HuH-7 (cell line): ENCODE results near the gene PAWR.
"Not testable (repeated sequence)": the region's sequence is repeated elsewhere in the genome, so short reads cannot be mapped to it uniquely, and the experiment has no call there.

Experiments
- DNase-seq: peaks from one replicate; pipeline ENCODE4 v3.0.0; 2011; ENCODE audit warnings: low spot score

The PAWR gene

DNA sequence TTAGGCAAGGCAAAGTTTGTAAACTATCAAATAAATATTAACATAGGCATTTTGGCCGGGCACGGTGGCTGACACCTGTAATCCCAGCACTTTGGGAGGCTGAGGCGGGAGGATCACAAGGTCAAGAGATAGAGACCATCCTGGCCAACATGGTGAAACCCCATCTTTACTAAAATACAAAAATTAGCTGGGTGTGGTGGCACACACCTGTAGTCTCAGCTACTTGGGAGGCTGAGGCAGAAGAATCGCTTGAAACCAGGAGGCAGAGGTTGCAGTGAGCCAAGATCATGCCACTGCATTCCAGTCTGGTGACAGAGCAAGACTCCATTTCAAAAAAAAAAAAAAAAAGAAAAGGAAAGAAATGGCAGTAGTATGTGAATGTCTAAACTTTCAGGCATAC lies 43.9 kb downstream of the PAWR start:
- DNase-seq, result not testable (repeated sequence)

DNA sequence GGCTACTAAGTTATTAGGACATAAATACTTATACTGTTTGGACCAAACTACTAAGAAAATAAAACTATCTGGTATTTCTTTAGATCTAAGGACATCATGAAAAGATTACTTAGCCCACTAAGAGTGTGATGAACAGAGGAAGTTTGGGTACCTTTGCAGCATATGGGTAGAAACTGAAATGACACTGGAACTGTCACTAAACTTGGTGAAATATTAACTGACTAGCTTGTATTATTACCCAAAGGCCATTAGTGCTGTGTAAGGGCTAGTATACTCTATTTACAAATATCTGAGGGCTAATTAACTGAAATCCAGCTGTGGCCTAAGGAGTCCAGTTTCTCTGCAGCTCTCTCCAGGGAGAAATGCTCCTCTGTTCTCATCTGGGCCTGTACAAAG lies 45.5 kb downstream of the PAWR start:
- no peak for DNase-seq

GRCh38 chr12:79644274-79645234 lies 46.2 kb downstream of the PAWR start:
- no peak for DNase-seq

GRCh38 chr12:79643821-79644220 lies 46.9 kb downstream of the PAWR start:
- no peak for DNase-seq

DNA sequence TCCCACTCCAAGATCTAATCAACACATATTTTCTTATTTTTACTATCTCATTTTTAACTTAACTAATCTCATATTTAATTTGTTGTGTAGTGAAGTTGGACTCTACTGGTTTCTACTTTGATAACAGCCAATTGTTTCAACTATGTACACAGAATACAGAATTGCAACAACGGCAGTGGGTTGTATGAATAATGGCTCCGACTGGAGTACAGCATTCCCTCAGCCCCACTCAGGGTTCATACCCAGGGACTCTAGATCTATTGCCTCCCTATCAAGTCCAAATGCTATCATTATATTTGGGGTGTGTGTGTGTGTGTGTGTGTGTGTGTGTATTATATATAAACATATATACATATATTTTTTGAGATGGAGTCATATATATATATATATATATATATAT lies 52.3 kb downstream of the PAWR start:
- DNase-seq, result peak; percentile 14

GRCh38 chr12:79637093-79637492 lies 53.7 kb downstream of the PAWR start:
- no peak for DNase-seq

DNA sequence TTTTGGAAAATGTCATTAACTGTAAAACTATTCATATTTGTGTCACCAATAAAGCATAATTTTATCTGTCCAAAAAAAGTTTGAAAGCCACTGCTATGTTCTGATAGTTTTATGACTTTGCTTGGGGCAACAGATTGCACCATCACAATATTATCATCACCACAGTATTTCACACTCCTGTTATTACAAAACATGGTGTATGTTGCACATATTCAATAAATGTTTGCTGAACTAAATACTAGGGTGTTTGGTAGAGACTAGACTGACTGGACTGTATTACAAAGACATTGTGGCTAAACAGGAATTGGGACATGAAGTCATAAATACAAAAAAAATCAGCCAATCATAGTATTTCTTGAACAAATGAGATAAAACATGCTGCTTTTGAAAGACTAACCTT lies 55.1 kb downstream of the PAWR start:
- DNase-seq, result no peak

DNA sequence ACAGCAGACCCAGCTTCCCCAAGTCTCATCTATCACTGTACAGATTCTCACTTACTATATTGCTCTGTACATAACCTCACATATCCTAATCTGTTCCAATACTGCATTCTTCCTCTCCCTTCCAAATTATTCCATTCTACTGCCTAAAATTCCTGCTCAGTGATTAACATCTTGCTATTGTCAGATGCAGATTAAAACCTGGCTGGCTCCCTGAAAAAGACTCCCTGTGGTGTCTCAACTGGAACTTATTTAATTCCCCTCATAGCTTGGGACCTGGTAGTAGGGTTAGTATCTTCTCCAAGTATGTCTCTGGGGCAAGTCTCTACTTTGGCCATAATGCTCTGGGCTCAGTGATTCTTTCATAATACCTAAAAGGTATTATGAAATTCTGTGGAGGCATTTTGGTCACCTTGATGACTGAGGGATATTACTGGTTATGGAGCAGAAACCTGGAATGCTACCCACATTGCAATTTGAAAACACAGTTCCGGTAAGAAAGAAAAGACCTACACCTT lies 55.8 kb downstream of the PAWR start:
- peak; percentile 35 for DNase-seq

GRCh38 chr12:79629561-79629960 lies 61.2 kb downstream of the PAWR start:
- DNase-seq, result no peak

DNA sequence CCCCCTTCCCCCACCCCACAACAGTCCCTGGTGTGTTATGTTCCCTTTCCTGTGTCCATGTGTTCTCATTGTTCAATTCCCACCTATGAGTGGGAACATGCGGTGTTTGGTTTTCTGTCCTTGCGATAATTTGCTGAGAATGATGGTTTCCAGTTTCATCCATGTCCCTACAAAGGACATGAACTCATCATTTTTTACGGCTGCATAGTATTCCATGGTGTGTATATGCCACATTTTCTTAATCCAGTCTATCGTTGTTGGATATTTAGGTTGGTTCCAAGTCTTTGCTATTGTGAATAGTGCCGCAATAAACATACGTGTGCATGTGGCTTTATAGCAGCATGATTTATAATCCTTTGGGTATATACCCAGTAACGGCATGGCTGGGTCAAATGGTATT lies 64.0 kb downstream of the PAWR start:
- not testable (repeated sequence) for DNase-seq

DNA sequence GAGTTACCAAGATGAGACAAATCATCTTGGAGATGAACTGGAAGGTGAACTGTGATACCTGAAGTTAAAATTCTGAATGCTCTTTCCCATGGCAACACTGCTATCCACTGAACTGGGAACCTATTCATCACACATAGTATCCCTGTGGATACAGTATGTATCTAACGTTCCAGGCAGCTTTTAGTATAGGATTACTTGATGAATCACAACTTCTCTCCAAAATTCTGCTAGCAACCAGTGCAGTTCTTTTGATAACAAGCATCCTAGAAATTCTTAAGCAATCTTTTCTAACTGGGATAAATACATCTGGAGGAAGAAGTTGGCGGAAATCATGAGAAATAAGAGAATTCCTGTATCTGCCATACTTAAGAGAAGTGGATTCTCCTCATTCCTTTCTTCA lies 66.4 kb downstream of the PAWR start:
- no peak for DNase-seq

GRCh38 chr12:79619872-79620562 lies 70.7 kb downstream of the PAWR start:
- DNase-seq, result no peak

- no peak for DNase-seq
Observed at GRCh38 chr12:79618848-79619404, 71.8 kb downstream of the PAWR start.

DNA sequence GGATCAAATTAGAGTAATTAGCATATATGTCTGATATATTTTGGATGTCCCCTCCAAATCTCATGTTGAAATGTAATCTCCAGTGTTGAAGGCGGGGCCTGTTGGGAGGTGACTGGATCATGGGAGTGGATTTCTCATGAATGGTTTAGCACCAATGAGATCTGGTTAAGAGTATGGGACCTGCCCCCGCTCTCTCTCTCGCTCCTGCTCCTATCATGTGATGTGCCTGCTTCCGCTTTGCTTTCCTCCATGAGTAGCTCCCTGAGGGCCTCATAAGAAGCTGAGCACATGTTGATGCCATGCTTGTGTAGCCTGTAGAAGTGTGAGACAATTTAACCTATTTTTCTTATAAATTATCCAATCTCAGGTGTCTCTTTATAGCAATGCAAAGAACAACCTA lies 73.1 kb downstream of the PAWR start:
- DNase-seq, result no peak

DNA sequence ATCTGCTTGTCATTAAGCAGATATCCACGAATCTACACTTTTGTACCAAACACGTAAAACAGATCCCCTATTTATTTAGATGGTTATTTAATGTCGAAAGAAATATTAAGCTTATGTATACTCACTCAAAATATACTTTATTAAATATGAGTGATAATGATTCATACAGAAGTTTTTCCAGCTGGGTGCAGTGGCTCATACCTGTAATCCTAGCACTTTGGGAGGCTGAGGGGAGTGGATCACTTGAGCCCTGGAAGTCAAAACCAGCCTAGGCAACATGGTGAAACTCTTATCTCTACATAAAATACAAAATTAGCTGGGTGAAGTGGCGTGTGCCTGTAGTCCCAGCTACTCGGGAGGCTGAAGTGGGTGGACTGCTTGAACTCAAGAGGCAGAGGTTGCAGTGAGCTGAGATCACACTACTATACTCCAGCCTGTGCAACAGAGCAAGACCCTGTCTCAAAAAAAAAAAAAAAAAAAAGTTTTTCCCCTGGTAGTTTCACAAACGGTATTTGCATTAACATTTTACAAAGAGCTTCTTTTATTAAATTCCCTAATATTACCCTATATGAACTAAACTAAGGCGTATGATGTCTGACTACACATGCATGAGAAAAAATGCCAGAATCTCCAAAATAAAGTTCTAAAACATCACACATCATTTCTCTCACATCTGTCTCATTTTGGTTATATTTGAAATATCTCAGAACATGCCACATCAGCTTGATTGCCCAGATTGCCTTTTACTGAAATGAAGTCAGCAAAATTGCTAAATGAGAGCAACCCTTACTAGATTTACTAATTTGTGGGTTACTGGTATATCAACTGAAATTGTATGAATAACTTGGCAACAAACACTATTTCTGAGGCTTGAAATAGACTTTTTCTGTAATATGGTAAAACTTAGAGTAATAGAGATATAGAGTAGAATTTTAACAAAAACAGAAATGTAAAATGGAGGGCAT lies 74.9 kb downstream of the PAWR start:
- no peak for DNase-seq

DNA sequence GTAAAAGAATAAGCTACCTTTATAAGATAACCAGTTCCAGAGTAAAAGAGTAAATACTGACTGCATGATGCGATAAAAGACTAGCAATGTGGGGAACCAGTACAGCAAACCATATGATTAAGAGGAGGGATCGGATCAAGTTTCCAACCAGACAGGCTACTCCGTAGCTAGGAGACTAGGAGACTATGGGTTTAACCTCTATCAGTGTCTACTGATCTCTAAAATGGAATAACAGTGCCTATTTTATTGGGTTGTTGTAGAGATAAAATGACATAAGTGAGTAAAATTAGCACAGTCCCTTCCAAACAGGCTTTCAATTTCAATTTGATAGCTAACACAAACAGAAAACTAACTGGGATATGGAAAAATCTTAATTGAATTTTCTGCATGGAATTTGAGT lies 76.0 kb downstream of the PAWR start:
- DNase-seq, result no peak

DNA sequence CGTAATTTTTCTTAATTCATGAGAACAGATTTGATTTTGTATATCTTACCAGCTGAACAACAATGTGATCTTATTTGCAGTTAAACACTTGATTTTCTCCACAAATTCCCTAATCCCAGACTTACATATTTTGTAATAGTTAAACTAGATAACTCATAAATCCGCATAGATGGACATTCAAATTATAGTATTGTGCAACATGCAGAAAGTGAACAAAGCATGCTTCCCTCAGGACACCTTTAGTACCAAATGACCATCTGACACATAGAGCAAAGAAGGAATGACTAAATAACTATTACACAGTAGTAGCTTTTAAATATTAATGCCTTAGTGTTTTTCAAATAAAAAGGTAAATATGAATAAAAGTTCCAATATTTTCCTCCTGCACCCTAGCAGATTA lies 88.9 kb downstream of the PAWR start:
- DNase-seq, result no peak

DNA sequence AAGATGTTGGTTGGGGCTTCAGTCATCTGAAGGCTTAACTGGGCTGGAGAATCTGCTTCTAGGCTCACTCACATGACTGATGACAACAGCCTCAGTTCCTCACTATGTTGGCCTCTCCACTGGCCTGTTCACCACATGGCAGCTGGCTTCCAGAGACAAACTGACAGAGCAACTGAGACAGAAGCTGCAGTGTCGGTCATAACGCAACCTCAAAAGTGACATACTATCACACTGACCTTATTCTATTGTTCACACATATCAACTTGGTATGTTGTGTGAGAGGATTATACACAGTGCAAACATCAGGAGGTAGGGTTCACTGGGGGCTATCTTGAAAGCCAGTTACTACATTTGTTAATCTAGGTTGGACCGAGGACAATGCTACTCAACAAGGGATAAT lies 92.9 kb downstream of the PAWR start:
- DNase-seq, result peak; percentile 15

DNA sequence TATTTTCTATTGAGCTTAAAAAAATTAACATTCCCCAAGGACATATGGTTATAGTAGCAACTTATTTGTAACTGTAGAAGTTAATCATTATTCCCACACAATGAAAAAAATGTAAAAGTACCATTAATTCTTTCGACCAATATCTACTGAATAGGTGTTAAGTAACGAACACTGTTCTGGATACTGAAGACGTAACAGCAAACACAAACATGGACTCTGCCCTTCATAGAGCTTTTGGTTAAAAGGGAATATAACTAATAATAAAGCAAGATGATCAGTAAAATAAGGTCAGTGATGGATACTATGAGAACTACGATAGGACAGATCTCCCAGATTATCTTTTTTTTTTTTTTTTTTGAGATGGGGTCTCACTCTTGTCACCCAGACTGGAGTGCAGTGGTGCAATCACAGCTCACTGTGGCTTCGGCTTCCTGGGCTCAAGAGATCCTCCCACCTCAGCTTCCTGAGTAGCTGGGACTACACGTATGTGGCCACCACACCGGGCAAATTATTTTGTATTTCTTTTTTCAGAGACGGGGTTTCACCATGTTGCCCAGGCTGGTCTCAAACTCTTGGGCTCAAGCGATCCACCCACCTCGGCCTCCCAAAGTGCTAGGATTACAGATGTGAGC lies 93.9 kb downstream of the PAWR start:
- DNase-seq, result no peak

GRCh38 chr12:79595273-79595672 lies 95.5 kb downstream of the PAWR start:
- no peak for DNase-seq

GRCh38 chr12:79592865-79593264 lies 97.9 kb downstream of the PAWR start:
- DNase-seq, result no peak
